Measurements from ENCODE around the gene ANKRD34A. TPM values are rescaled to one million over a fixed set of nuclear protein-coding genes. Genes with fewer than 3 reads are reported as not detected.

Gene ANKRD34A
- total and polyA plus RNA-seq, 2 of the 4 experiments (the other 2 are of a cell fraction) = 0.90 to 1.9 TPM

- H4K20me1 ChIP-seq (ENCODE audit: insufficient read depth, low read length) = no peaks in the 10 kb centered on the region
- H3K4me2 ChIP-seq (ENCODE audit: low read depth, low read length) = peak overlapping the region; percentile 79
- peak overlapping the region; percentile 97 for H2BK15ac ChIP-seq (ENCODE audit: low read depth, low read length)
- H3K14ac ChIP-seq (replicated peaks; ENCODE audit: low read depth, low read length) = peak overlapping the region; percentile 100
- H3K9me1 ChIP-seq (ENCODE audit: insufficient read depth, low read length) = peaks cover 10% of the 10 kb centered on the region
- intact Hi-C loops (cut with micrococcal nuclease) (loop anchor here (1.0 kb wide), 1 partner anchor 16 kb away; no protein-coding TSS in a partner anchor), in situ Hi-C loops (cut with MboI; ENCODE audit: low sequenced_read_pairs) (no loop called here), dilution Hi-C loops (cut with HindIII; ENCODE audit: low sequenced_read_pairs, unreplicated experiment) (no loop called here)
- no peaks in the 10 kb centered on the region for H3K36me3 ChIP-seq (ENCODE audit: control insufficient read depth, insufficient read depth, low read length)
- peak; percentile 94 for ATAC-seq (ENCODE audit: low read depth)
- peak overlapping the region; percentile 86 for H3K9ac ChIP-seq (ENCODE audit: low read depth, low read length)
- H3K27me3 ChIP-seq (ENCODE audit: control insufficient read depth, insufficient read depth, low read length) = no peaks in the 10 kb centered on the region
- peaks cover 0 to 12% of the 10 kb centered on the region in 2 experiments; a peak in 3 of 4 replicates for H3K79me1 ChIP-seq (ENCODE audit: low read depth in 1 of 2, low read length in 2 of 2)
- H4K5ac ChIP-seq (ENCODE audit: low read depth, low read length) = peak overlapping the region; percentile 93
- peak overlapping the region; percentile 100 for H3K23ac ChIP-seq (ENCODE audit: low read depth, low read length)
- no peaks in the 10 kb centered on the region for H3K9me3 ChIP-seq (ENCODE audit: control insufficient read depth, insufficient read depth, low read length)
- peak overlapping the region; percentile 99 for H2AK9ac ChIP-seq (replicated peaks; ENCODE audit: low read depth, low read length, poor library complexity)
- H3K4ac ChIP-seq (ENCODE audit: low read depth, low read length) = peak overlapping the region; percentile 100
- H4K91ac ChIP-seq (ENCODE audit: insufficient read depth, low read depth, low read length) = peak overlapping the region; percentile 100
- peak overlapping the region; percentile 88 to 100 for H4K8ac ChIP-seq (ENCODE audit: low read depth in 2 of 2, low read length in 2 of 2)
- H2BK5ac ChIP-seq (ENCODE audit: low read depth, low read length, poor library complexity, severe bottlenecking) = peak overlapping the region; percentile 99
- H3K4me3 ChIP-seq (ENCODE audit: insufficient read depth, low read depth, low read length) = peak overlapping the region; percentile 12; the same call in 1 of the 2 replicates
- peak overlapping the region; percentile 85 for H2AFZ ChIP-seq (replicated peaks; ENCODE audit: low read length, poor library complexity)
- peak overlapping the region; percentile 93 for H2BK20ac ChIP-seq (ENCODE audit: low read depth, low read length)
- peak overlapping the region; percentile 98 for H2BK120ac ChIP-seq (ENCODE audit: low read depth, low read length)
- peak overlapping the region; percentile 99 for H3K56ac ChIP-seq (ENCODE audit: extremely low read depth, insufficient read depth, low read length)
- no TSS peak for BruUV-seq (replicated peaks)
- peaks cover 16% of the 10 kb centered on the region for H3K4me1 ChIP-seq (ENCODE audit: control insufficient read depth, insufficient read depth, low read length)
- H2AK5ac ChIP-seq (ENCODE audit: low read depth, low read length) = peak overlapping the region; percentile 99
- ChIA-PET CTCF (interaction anchor here (0.6 to 3.4 kb wide), 8 partner anchors 13 to 134 kb away, joined by 3 to 29 read pairs (median 4); partner anchors contain the start of genes ANKRD34A, NUDT17, POLR3GL and RBM8A), POLR2A (ENCODE audit: unreplicated experiment) (interaction anchor here (0.5 to 2.4 kb wide), 9 partner anchors 9 to 53 kb away, joined by 3 to 11 read pairs (median 3); partner anchors contain the start of genes RBM8A and TXNIP)
- H3K18ac ChIP-seq (ENCODE audit: low read depth, low read length) = peak overlapping the region; percentile 92
- peak; percentile 100 for DNase-seq
- peak overlapping the region; percentile 87 for H3K27ac ChIP-seq (ENCODE audit: insufficient read depth, low read length)
- 0% methylated on average over 1 of the region's 9 CpGs; no CpG with 5 or more reads in 1 of the 2 experiments for WGBS, 2 experiments (ENCODE audit: extremely low coverage in 2 of 2, insufficient read length in 1 of 2)
- no peak for TF ChIP-seq MAFK (IDR thresholded peaks at IDR 0.05; ENCODE audit: low read depth, low read length)
- no peak; the same call in 1 of the 2 replicates for TF ChIP-seq CHD1 (IDR thresholded peaks at IDR 0.05; ENCODE audit: low read depth, low read length)
- peak; percentile 98 for TF ChIP-seq BHLHE40 (IDR thresholded peaks at IDR 0.05; ENCODE audit: low read depth, low read length)
- 0 out of 2 replicates have a peak, but pooled peaks have one; percentile 43 for TF ChIP-seq FOS (IDR thresholded peaks at IDR 0.05; ENCODE audit: low read depth, low read length)
- peak; percentile 67; the same call in 1 of the 2 replicates for TF ChIP-seq MXI1 (IDR thresholded peaks at IDR 0.05; ENCODE audit: borderline replicate concordance, low read depth, low read length)
- TF ChIP-seq CTCF (conservative IDR thresholded peaks at IDR 0.05; ENCODE audit: low read depth, low read length) = no peak
- peak; percentile 67; the same call in 1 of the 2 replicates for TF ChIP-seq POLR2A (IDR thresholded peaks at IDR 0.05; ENCODE audit: low read depth, low read length)
- TF ChIP-seq, protein P1, sequence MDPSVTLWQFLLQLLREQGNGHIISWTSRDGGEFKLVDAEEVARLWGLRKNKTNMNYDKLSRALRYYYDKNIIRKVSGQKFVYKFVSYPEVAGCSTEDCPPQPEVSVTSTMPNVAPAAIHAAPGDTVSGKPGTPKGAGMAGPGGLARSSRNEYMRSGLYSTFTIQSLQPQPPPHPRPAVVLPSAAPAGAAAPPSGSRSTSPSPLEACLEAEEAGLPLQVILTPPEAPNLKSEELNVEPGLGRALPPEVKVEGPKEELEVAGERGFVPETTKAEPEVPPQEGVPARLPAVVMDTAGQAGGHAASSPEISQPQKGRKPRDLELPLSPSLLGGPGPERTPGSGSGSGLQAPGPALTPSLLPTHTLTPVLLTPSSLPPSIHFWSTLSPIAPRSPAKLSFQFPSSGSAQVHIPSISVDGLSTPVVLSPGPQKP (IDR thresholded peaks at IDR 0.05; ENCODE audit: borderline replicate concordance, low read depth, low read length) = no peak
- peak; percentile 33 for TF ChIP-seq RCOR1 (IDR thresholded peaks at IDR 0.05; ENCODE audit: insufficient replicate concordance, low read length)
- TF ChIP-seq RFX5 (IDR thresholded peaks at IDR 0.05; ENCODE audit: low read depth, low read length) = no peak
- peak; percentile 0; the same call in 1 of the 2 replicates for TF ChIP-seq SMC3 (IDR thresholded peaks at IDR 0.05; ENCODE audit: low read depth, low read length)
- TF ChIP-seq CEBPB (IDR thresholded peaks at IDR 0.05; ENCODE audit: low read depth, low read length) = 0 out of 2 replicates have a peak, but pooled peaks have one; percentile 27
- peak; percentile 96 for TF ChIP-seq MAZ (IDR thresholded peaks at IDR 0.05; ENCODE audit: borderline replicate concordance, low read depth, low read length)
Observed at GRCh38 chr1:145978854-145979745, 14.7 kb upstream of the ANKRD34A start.

Measured in IMR-90 (cell line).